ENCODE data around the gene ARFRP1.
"Not testable (repeated sequence)": the region's sequence is repeated elsewhere in the genome, so short reads cannot be mapped to it uniquely, and the experiment has no call there.

Gene ARFRP1

GRCh38 chr20:63678071-63678470, 29.7 kb downstream of the ARFRP1 start:
- no peak for DNase-seq (ENCODE audit: low read depth, low spot score)

- no peak for DNase-seq (ENCODE audit: low read depth, low spot score)
Measured at GRCh38 chr20:63675681-63676368, 32.0 kb downstream of the ARFRP1 start.

DNA sequence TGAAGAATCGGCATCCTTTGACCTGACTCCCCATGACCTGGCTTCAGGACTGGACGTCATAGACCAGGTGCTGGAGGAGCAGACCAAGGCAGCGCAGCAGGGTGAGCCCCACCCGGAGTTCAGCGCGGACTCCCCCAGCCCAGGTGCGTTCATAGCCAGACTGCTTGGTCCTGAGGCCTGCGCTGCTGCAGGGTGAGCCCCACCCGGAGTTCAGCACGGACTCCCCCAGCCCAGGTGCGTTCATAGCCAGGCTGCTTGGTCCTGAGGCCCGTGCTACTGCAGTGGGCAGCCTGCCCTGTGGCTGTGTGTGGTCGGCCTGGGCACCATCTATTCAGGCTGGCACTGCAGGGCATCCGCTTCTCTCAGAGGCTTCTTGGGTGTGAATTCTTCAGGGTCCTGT, 33.8 kb downstream of the ARFRP1 start:
- DNase-seq (ENCODE audit: low read depth, low spot score), result no peak

GRCh38 chr20:63672666-63673065, 35.1 kb downstream of the ARFRP1 start:
- no peak for DNase-seq (ENCODE audit: low read depth, low spot score)

DNA sequence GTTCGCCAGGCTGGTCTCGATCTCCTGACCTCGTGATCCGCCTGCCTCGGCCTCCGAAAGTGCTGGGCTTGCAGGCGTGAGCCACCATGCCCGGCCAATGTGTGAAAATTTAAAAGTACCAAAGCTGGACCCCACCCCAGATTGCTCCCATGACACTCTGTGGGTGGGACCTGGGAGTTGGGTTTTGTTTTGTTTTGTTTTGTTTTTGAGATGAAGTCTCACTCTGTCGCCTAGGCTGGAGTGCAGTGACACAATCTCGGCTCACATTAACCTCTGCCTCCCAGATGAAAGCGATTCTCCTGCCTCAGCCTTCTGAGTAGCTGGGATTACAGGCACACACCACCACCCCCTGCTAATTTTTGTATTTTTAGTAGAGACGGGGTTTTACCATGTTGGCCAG, 36.1 kb downstream of the ARFRP1 start:
- DNase-seq (ENCODE audit: low read depth, low spot score), result not testable (repeated sequence)

- DNase-seq (ENCODE audit: low read depth, low spot score), result no peak
Measured at GRCh38 chr20:63668351-63668750, 39.4 kb downstream of the ARFRP1 start.

- no peak for DNase-seq (ENCODE audit: low read depth, low spot score)
Measured at GRCh38 chr20:63667858-63668257, 39.9 kb downstream of the ARFRP1 start.

GRCh38 chr20:63665708-63666107, 42.1 kb downstream of the ARFRP1 start:
- no peak for DNase-seq (ENCODE audit: low read depth, low spot score)

DNA sequence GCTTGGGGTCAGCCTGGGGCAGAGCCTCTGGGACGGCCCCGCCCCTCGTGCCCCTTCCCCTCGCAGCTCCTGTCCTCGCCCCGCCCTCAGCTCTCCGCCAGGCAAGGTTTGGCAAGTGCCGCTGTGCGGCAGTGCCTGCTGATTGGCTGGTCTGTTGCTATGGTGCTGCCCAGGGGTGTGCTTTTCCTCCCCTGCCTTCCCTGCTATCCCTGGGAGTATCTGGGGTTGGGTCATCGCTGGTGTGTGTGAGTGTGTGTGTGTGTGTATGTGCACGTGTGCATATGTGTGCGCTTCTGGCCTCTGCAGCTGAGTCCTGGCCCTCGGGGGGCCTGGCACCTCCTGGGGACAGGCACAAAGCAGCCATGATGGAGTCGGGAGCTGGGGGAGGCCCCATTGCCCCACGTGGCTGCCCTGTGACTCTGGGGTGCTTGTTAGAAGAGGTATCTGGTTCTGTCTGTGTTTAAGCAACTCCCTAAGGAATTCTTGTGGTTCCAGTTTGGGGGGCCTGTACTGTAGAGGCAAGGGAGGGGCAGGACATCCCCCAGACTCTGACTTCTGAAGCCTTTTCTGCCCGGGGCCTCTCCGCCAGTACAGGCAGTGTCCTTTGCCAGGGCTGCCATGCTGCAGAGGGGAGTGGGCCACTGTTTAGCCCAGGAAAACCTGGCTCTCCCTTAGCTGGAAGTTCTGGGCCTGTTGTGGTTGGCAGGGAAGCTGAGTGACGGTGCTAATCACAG, 42.7 kb downstream of the ARFRP1 start:
- no peak for DNase-seq (ENCODE audit: low read depth, low spot score)

- no peak for DNase-seq (ENCODE audit: low read depth, low spot score)
Measured at GRCh38 chr20:63664143-63664851, 43.5 kb downstream of the ARFRP1 start.

DNA sequence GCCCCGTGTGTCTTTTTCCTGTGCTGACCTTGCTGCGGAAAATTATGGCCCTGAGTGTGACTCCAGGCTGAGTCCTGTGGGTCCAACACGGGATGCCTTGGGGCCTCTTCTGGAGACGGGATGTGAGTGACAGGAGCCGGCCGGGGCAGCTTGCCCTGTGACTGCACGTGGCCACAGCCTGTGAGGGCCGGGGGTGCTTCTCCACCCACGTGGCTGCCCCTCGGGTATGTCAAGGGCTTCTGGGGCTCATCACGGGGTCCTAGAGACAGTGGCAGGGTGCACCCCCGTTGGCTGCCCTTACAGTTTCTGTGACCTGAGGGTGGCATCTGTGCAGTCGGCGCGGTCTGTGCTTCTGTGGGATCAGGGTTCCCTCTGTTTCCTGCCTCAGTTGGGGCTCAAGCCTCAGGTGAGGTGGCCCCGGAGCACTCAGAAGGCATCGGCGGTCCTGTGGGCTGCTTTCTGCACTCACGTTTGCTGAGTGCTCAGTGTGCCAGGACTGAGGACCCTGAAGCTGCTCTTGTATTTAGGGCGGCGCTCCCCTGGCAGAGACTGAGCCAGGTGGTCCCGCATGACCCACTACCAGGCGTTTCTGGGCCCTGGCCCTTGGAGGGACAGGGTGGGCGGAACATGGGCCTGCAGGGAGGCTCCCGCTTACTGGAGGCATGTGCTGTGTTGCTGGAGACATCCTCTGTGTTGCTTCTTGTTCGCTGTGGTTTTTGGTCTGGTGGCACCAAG, 44.3 kb downstream of the ARFRP1 start:
- no peak for DNase-seq (ENCODE audit: low read depth, low spot score)

GRCh38 chr20:63662813-63663189, 45.0 kb downstream of the ARFRP1 start:
- no peak for DNase-seq (ENCODE audit: low read depth, low spot score)

DNA sequence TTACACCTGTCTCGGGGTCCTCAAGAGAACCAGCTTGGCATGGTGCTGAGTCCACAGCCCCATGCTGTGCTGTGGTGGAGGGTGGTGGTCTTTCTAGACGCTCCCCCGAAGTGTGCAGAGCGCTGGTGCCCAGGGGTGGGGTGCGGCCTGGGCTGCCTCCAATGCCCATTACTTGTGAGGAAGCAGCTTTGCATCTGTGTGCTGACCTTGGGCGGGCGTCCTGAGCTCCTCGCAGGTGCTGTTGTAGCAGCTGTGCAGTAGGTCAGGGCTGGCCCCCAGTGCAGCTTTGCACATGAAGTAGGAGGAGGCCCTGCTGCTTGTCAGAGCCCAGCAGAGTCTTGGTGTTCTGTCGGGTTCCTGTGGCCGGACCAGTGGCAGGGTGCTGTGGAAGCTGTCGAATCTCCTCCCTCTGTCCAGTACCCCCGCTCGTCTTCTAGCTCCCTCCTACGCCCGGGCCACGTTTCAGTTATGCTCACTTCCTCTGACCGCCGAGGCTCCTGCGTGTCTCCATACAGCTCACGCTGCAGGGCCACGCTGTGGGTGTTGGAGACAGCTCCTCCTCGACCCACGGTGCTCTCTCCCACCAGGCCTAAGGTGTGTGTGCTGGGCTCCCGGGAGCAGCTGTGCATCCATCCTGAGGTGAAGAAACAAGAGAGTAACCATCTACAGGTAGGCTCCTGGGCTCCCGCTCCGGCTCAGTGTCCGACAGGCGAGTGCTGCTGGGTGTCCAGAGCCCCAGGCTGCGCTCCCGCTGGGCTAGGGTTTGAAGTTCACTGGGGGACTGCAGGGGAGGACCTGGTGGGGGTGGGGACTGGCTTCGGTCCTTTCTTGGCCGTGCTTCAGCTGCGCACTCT, 45.6 kb downstream of the ARFRP1 start:
- DNase-seq (ENCODE audit: low read depth, low spot score), result no peak

DNA sequence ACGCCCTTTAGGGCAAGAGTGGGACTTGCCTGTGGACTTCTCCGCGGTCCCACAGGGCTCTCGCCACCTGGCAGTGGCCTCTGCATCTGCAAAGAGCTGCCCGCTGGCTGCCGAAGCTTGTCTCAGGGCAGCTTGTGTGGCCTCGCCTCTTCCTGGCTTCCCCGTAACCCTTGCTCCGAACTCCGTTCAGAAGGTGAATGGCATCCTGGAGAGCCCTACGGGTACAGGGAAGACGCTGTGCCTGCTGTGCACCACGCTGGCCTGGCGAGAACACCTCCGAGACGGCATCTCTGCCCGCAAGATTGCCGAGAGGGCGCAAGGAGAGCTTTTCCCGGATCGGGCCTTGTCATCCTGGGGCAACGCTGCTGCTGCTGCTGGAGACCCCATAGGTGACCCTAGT, 46.7 kb downstream of the ARFRP1 start:
- no peak for DNase-seq (ENCODE audit: low read depth, low spot score)

DNA sequence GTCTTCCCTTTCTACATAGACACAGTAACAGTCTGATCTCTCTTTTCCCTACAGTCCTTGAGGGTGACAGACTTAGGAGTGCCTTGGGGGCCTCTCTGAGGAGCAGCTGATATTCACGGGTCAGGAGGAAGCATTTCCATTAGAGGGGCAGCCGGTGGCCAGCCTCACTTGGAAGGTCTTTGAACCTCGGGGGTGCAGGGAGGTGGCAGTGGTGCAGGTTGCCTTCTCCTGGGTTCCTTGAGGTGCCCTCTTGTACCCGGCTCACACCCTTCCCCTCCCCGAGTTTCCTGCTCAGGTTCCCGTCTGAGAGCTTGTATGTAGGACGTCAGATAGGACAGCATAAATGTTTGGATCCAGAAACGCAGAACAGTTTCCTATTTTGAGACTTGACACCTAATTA, 47.2 kb downstream of the ARFRP1 start:
- no peak for DNase-seq (ENCODE audit: low read depth, low spot score)

DNA sequence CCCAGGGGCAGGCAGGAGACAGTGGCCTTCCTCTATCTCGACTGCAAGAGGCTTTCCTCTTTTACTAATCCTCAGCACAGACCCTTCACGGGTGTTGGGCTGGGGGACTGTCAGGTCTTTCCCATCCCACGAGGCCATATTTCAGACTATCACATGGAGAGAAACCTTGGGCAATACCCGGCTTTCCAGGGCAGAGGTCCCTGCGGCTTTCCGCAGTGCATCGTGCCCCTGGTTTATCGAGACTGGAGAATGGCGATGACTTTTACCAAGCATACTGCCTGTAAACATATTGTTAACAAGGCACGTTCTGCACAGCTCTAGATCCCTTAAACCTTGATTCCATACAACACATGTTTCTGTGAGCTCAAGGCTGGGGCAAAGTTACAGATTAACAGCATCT, 47.6 kb downstream of the ARFRP1 start:
- not testable (repeated sequence) for DNase-seq (ENCODE audit: low read depth, low spot score)

DNA sequence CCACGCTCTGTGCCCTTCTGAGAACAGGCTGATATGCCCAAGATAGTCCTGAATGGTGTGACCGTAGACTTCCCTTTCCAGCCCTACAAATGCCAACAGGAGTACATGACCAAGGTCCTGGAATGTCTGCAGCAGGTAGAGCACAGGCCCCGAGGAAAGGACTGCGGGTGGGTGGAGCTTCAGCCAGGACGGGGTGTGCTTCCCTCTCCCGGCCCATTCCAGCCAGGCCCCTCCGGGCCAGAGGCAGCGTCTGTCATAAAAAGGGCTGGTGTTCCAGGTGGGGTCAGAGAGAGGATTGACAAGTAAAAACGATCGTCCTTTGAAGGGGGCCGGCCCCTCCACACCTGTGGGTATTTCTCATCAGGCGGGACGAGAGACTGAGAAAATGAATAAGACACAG, 48.4 kb downstream of the ARFRP1 start:
- DNase-seq (ENCODE audit: low read depth, low spot score), result no peak

- DNase-seq (ENCODE audit: low read depth, low spot score), result no peak
Measured at GRCh38 chr20:63658749-63659187, 49.0 kb downstream of the ARFRP1 start.

- DNase-seq (ENCODE audit: low read depth, low spot score), result peak; percentile 83
Measured at GRCh38 chr20:63657937-63658748, 49.6 kb downstream of the ARFRP1 start, which contains the start of gene RTEL1. RTEL1 (plus strand) TSS chr20:63658312; CDS start chr20:63659403, 1,091 bp downstream.
